PC-3 (cell line): ENCODE measurements around the gene MAD1L1. TPM values are rescaled to one million over a fixed set of nuclear protein-coding genes. Genes with fewer than 3 reads are reported as not detected.

ENCODE experiments used
- ATAC-seq: fragments of 200-7000 bp; cut with Tn5 transposase; 2 replicates; pipeline ENCODE4 v1.9.1; 2020; ENCODE audit warnings: mild to moderate bottlenecking, moderate library complexity
- BruUV-seq: library from RNA; stranded (reverse); fragments of 400-500 nt; replicated peaks from 2 replicates; lab custom pipeline; 2021; lab: Mats Ljungman, UMichigan
- CTCF ChIA-PET: fragments of 300-600 bp; sonication (Branson Sonifier 250); formaldehyde crosslinking; loops from one replicate; lab custom pipeline; 2022; ENCODE audit warnings: antibody characterized with exemption; lab: Charles Lee
- POLR2A ChIA-PET: fragments of 300-600 bp; sonication (Branson Sonifier 250); formaldehyde crosslinking; loops from one replicate; lab custom pipeline; 2022; ENCODE audit warnings: antibody characterized with exemption; ENCODE audit not compliant: unreplicated experiment; lab: Charles Lee
- DNase-seq: peaks from one replicate; pipeline ENCODE4 v3.0.0-alpha.2; 2015
- H2AFZ ChIP-seq: fragments of 300-600 bp; sonication (generic); 2 replicates; pipeline ENCODE4 v1.6.0; 2016; ENCODE audit warnings: antibody characterized with exemption, low read length
- H3F3A ChIP-seq: fragments of 300-600 bp; sonication (generic); one replicate; pipeline ENCODE4 v1.6.0; 2017; ENCODE audit warnings: antibody characterized with exemption, low read length, control low read depth, mild to moderate bottlenecking; ENCODE audit not compliant: unreplicated experiment
- H3K27ac ChIP-seq: fragments of 300-600 bp; sonication (generic); 2 replicates; pipeline ENCODE4 v1.5.1; 2016; ENCODE audit warnings: mild to moderate bottlenecking, low read length
- H3K27me3 ChIP-seq: fragments of 300-600 bp; sonication (generic); 2 replicates; pipeline ENCODE4 v1.6.1; 2016; ENCODE audit warnings: low read length, mixed read lengths
- H3K36me3 ChIP-seq: fragments of 300-600 bp; sonication (generic); 2 replicates; pipeline ENCODE4 v1.6.1; 2016; ENCODE audit warnings: low read depth, mixed run types, low read length, mixed read lengths
- H3K4me1 ChIP-seq: fragments of 300-600 bp; sonication (generic); 2 replicates; pipeline ENCODE4 v1.5.1; 2016; ENCODE audit warnings: low read length; ENCODE audit not compliant: insufficient read depth
- H3K4me2 ChIP-seq: fragments of 300-600 bp; sonication (generic); 2 replicates; pipeline ENCODE4 v1.6.0; 2016; ENCODE audit warnings: low read length
- H3K4me3 ChIP-seq: fragments of 300-600 bp; sonication (generic); 2 replicates; pipeline ENCODE4 v1.5.1; 2016; ENCODE audit warnings: mild to moderate bottlenecking, low read length, mixed read lengths
- H3K79me2 ChIP-seq: fragments of 300-600 bp; sonication (generic); 2 replicates; pipeline ENCODE4 v1.6.1; 2017; ENCODE audit warnings: low read length, mixed read lengths
- H3K9ac ChIP-seq: fragments of 300-600 bp; sonication (generic); 2 replicates; pipeline ENCODE4 v1.6.0; 2016; ENCODE audit warnings: mild to moderate bottlenecking, low read length
- H3K9me2 ChIP-seq: fragments of 300-600 bp; sonication (generic); replicated peaks from 2 replicates; pipeline ENCODE4 v1.6.1; 2016; ENCODE audit warnings: mixed run types, low read length, mixed read lengths
- H3K9me3 ChIP-seq: fragments of 300-600 bp; sonication (generic); 2 replicates; pipeline ENCODE4 v1.6.1; 2016; ENCODE audit warnings: low read length, mixed read lengths
- H4K20me1 ChIP-seq: fragments of 300-600 bp; sonication (generic); 2 replicates; pipeline ENCODE4 v1.6.1; 2016; ENCODE audit warnings: low read length, mixed read lengths
- CTCF ChIP-seq: fragments of 300-600 bp; sonication (generic); conservative IDR thresholded peaks from 2 replicates; pipeline ENCODE4 v1.5.1; 2017; ENCODE audit warnings: antibody characterized with exemption, low read depth, mild to moderate bottlenecking, low read length
- EZH2 ChIP-seq: fragments of 300-600 bp; sonication (generic); IDR thresholded peaks from one replicate; pipeline ENCODE4 v1.6.1; 2017; ENCODE audit warnings: antibody characterized with exemption, mild to moderate bottlenecking, low read length; ENCODE audit not compliant: unreplicated experiment
- EZH2phosphoT487 ChIP-seq: fragments of 300-600 bp; sonication (generic); IDR thresholded peaks from 2 replicates; pipeline ENCODE4 v1.6.1; 2018; ENCODE audit warnings: mild to moderate bottlenecking, antibody characterized with exemption, low read length, borderline replicate concordance
- intact Hi-C: fragments of 100-400 bp; cut with micrococcal nuclease; formaldehyde crosslinking; loops from 2 replicates; pipeline ENCODE4 v1.9.0; 2023
- total RNA-seq: library from RNA; depleted of rRNA; stranded (reverse); fragments of >200 nt; gene quantifications from 2 replicates; pipeline ENCODE4 v1.2.3, GENCODE V29; 2014

MAD1L1 gene
- total RNA-seq, 1 experiment from 2014 or later, result 88.4 TPM

GRCh38 chr7:1993031-1993695 lies 239.6 kb downstream of the MAD1L1 start:
- H3K79me2 ChIP-seq, result no peaks in the 10 kb centered on the region
- H3K27me3 ChIP-seq, result no peaks in the 10 kb centered on the region
- BruUV-seq, result no TSS peak
- H3K27ac ChIP-seq, result no peak overlapping the region
- no peak for TF ChIP-seq CTCF
- TF ChIP-seq EZH2phosphoT487, result no peak
- no peak for TF ChIP-seq EZH2
- H3K9me2 ChIP-seq, result no peaks in the 10 kb centered on the region
- no peaks in the 10 kb centered on the region for H3K9me3 ChIP-seq
- no peak overlapping the region for H3K9ac ChIP-seq
- POLR2A ChIA-PET, result no interaction called here
- H3K4me3 ChIP-seq, result no peak overlapping the region
- intact Hi-C loops, result no loop called here
- CTCF ChIA-PET, result no interaction called here
- H3K4me2 ChIP-seq, result no peak overlapping the region
- no peaks in the 10 kb centered on the region for H3F3A ChIP-seq
- no peak overlapping the region for H2AFZ ChIP-seq
- H4K20me1 ChIP-seq, result no peaks in the 10 kb centered on the region
- no peak for ATAC-seq
- no peaks in the 10 kb centered on the region for H3K36me3 ChIP-seq
- no peak for DNase-seq
- no peaks in the 10 kb centered on the region for H3K4me1 ChIP-seq

- no peaks in the 10 kb centered on the region for H4K20me1 ChIP-seq
- H3K27me3 ChIP-seq, result no peaks in the 10 kb centered on the region
- H3K79me2 ChIP-seq, result no peaks in the 10 kb centered on the region
- H3K9me2 ChIP-seq, result no peaks in the 10 kb centered on the region
- no peaks in the 10 kb centered on the region for H3K4me1 ChIP-seq
- no TSS peak for BruUV-seq
- no peaks in the 10 kb centered on the region for H3K9me3 ChIP-seq
- TF ChIP-seq EZH2phosphoT487 (no peak), EZH2 (no peak), CTCF (no peak)
- ChIA-PET CTCF (no interaction called here), POLR2A (no interaction called here)
- H3F3A ChIP-seq, result no peaks in the 10 kb centered on the region
- intact Hi-C loops, result no loop called here
- H3K27ac ChIP-seq, result no peak overlapping the region
- H3K4me2 ChIP-seq, result no peak overlapping the region
- no peak overlapping the region for H3K9ac ChIP-seq
- H3K4me3 ChIP-seq, result no peak overlapping the region
- no peaks in the 10 kb centered on the region for H3K36me3 ChIP-seq
- H2AFZ ChIP-seq, result no peak overlapping the region
- ATAC-seq, result no peak
- DNase-seq, result no peak
Measured at GRCh38 chr7:1992554-1992953, 240.2 kb downstream of the MAD1L1 start.

- intact Hi-C loops, result no loop called here
- Histone ChIP-seq H3K27ac (no peak overlapping the region), H2AFZ (no peak overlapping the region), H3K36me3 (no peaks in the 10 kb centered on the region), H3K9me2 (no peaks in the 10 kb centered on the region), H3K27me3 (no peaks in the 10 kb centered on the region), H3K79me2 (no peaks in the 10 kb centered on the region), H3F3A (no peaks in the 10 kb centered on the region), H4K20me1 (no peaks in the 10 kb centered on the region), H3K9me3 (no peaks in the 10 kb centered on the region), H3K4me2 (no peak overlapping the region), H3K9ac (no peak overlapping the region), H3K4me3 (no peak overlapping the region), H3K4me1 (no peaks in the 10 kb centered on the region)
- ATAC-seq, result no peak
- BruUV-seq, result no TSS peak
- CTCF ChIA-PET, result no interaction called here
- DNase-seq, result no peak
- POLR2A ChIA-PET, result no interaction called here
- no peak for TF ChIP-seq EZH2phosphoT487
- TF ChIP-seq EZH2, result no peak
- no peak for TF ChIP-seq CTCF
Measured at GRCh38 chr7:1990001-1990670, 242.6 kb downstream of the MAD1L1 start.
